Measurements from ENCODE around the gene TNPO3.
"Not testable (repeated sequence)": the region's sequence is repeated elsewhere in the genome, so short reads cannot be mapped to it uniquely, and the experiment has no call there.

Gene TNPO3

GRCh38 chr7:129013048-129013724 is 41.7 kb downstream of the TNPO3 start:
- DNase-seq = no peak

GRCh38 chr7:129012641-129013040 is 42.3 kb downstream of the TNPO3 start:
- no peak for DNase-seq

- no peak for DNase-seq
Observed at GRCh38 chr7:129010075-129010474, 44.8 kb downstream of the TNPO3 start.

GRCh38 chr7:129009437-129009836 is 45.5 kb downstream of the TNPO3 start:
- no peak for DNase-seq

GRCh38 chr7:129008645-129009414 is 46.1 kb downstream of the TNPO3 start:
- no peak for DNase-seq

GRCh38 chr7:129007572-129007971 is 47.3 kb downstream of the TNPO3 start:
- no peak for DNase-seq

- DNase-seq = no peak
Observed at GRCh38 chr7:129006636-129007414, 48.1 kb downstream of the TNPO3 start.

- no peak for DNase-seq
Observed at GRCh38 chr7:129005186-129005585, 49.7 kb downstream of the TNPO3 start.

GRCh38 chr7:128997181-128997580 is 57.7 kb downstream of the TNPO3 start:
- no peak for DNase-seq

GRCh38 chr7:128994560-128994959 is 60.4 kb downstream of the TNPO3 start:
- DNase-seq = not testable (repeated sequence)

- no peak for DNase-seq
Observed at GRCh38 chr7:128993419-128993818, 61.5 kb downstream of the TNPO3 start.

GRCh38 chr7:128989961-128990360 is 65.0 kb downstream of the TNPO3 start:
- DNase-seq = no peak

- no peak for DNase-seq
Observed at GRCh38 chr7:128988372-128988771, 66.5 kb downstream of the TNPO3 start.

GRCh38 chr7:128986609-128987008 is 68.3 kb downstream of the TNPO3 start:
- DNase-seq = no peak

- DNase-seq = no peak
Observed at GRCh38 chr7:128985660-128986059, 69.3 kb downstream of the TNPO3 start.

GRCh38 chr7:128982105-128982504 is 72.8 kb downstream of the TNPO3 start:
- no peak for DNase-seq

GRCh38 chr7:128974241-128974934 is 80.5 kb downstream of the TNPO3 start:
- DNase-seq = no peak

- no peak for DNase-seq
Observed at GRCh38 chr7:128968624-128969023, 86.3 kb downstream of the TNPO3 start.

- no peak for DNase-seq
Observed at GRCh38 chr7:128963327-128963757, 91.6 kb downstream of the TNPO3 start.

- no peak for DNase-seq
Observed at GRCh38 chr7:128962899-128963298, 92.0 kb downstream of the TNPO3 start.

- DNase-seq = no peak
Observed at GRCh38 chr7:128961030-128961659, 93.8 kb downstream of the TNPO3 start.

- DNase-seq = no peak
Observed at GRCh38 chr7:128959296-128959695, 95.6 kb downstream of the TNPO3 start.

- DNase-seq = no peak
Observed at GRCh38 chr7:128955981-128956380, 98.9 kb downstream of the TNPO3 start.

Measured in bone marrow (tissue), 2 donors.